Fibroblast of pulmonary artery (primary cell): ENCODE data around the gene PALD1.

Experiments used
- DNase-seq: peaks from one replicate; pipeline ENCODE4 v3.0.0-alpha.2; 2010; ENCODE audit warnings: low read depth
- H3K4me3 ChIP-seq: replicated peaks from 2 replicates; pipeline ENCODE4 v1.5.1; 2011; ENCODE audit warnings: low read depth, mild to moderate bottlenecking, control low read depth, low read length, moderate library complexity
- TF ChIP-seq, protein P1 (sequence below): IDR thresholded peaks from 2 replicates; pipeline ENCODE4 v1.5.1; 2011; ENCODE audit warnings: mild to moderate bottlenecking, control low read depth, low read length, inconsistent platforms; ENCODE audit errors: missing control alignments

PALD1 gene

DNA sequence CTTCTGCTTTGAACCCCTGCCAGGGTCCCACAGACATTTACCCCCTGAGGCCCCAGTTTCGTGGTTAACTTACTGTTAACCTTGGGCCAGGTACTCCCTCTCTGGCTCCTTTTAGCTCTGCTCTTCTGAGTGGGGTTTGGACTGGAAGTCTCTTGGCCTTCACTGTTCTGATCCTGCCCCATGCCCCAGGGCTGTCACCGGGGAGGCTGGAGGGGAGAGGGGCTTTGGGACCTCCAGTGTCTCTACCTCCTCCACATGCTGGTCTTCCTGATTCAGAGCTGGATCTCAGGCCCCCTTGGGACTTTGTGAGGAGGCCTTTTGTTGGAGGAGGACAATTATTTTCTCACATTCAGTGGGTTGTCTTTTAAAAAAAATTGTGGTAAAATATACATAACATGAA, 12.7 kb upstream of the PALD1 start:
- no peak overlapping the region for H3K4me3 ChIP-seq
- TF ChIP-seq, protein P1, sequence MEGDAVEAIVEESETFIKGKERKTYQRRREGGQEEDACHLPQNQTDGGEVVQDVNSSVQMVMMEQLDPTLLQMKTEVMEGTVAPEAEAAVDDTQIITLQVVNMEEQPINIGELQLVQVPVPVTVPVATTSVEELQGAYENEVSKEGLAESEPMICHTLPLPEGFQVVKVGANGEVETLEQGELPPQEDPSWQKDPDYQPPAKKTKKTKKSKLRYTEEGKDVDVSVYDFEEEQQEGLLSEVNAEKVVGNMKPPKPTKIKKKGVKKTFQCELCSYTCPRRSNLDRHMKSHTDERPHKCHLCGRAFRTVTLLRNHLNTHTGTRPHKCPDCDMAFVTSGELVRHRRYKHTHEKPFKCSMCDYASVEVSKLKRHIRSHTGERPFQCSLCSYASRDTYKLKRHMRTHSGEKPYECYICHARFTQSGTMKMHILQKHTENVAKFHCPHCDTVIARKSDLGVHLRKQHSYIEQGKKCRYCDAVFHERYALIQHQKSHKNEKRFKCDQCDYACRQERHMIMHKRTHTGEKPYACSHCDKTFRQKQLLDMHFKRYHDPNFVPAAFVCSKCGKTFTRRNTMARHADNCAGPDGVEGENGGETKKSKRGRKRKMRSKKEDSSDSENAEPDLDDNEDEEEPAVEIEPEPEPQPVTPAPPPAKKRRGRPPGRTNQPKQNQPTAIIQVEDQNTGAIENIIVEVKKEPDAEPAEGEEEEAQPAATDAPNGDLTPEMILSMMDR, result no peak
- DNase-seq, result no peak

DNA sequence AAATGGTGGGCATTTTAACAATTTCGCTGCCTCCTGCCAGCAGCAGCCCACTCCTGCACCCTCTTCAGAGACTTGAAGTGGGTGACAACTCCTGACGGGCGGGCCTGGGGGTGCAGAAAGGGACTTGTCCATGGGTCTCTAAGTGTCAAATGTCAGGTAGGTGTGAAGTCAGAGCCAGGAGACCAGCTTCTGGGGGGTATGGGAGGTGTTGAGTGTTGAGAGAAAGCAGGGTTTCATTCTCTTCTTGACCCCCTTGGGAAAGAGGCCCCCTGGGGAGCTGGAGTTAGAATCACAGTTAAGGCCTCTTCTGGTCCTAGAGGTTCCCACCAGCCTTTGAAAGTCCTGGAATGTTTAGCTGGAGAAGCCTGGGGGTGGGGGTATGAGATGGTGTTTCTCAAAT, 11.6 kb upstream of the PALD1 start:
- H3K4me3 ChIP-seq, result no peak overlapping the region
- DNase-seq, result no peak
- TF ChIP-seq, protein P1, result no peak

DNA sequence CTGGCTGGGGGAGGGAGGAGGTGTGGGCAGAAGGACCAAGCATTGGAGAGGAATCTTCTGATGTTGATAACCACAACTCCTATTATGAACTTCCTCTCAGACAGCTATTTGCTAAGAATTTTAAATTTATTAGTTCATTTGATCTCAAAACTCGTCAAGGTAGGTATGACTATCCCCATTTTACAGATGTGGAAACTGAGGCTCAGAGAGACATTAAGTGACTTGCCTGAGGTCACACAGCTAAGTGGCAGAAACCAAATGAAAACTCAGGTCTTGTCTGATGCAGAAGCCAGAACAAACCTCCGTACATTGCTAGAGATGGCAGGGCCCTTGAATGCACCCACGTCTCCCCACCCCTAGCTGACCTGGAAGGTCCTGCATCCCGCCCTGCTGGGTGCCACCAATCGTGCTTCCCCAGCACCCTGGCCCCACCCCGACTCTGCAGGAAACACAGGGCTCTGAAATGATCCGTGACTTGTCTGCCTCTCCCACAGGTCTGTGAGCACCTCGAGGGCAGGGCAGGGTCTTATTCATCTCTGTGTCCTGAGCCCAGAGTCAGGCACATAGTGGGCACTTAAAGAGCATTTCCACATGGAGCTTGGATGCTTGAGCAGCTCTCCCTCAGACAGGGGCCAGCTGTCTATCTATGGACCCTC, 5.6 kb upstream of the PALD1 start:
- TF ChIP-seq, protein P1, result no peak
- DNase-seq, result no peak
- no peak overlapping the region for H3K4me3 ChIP-seq

DNA sequence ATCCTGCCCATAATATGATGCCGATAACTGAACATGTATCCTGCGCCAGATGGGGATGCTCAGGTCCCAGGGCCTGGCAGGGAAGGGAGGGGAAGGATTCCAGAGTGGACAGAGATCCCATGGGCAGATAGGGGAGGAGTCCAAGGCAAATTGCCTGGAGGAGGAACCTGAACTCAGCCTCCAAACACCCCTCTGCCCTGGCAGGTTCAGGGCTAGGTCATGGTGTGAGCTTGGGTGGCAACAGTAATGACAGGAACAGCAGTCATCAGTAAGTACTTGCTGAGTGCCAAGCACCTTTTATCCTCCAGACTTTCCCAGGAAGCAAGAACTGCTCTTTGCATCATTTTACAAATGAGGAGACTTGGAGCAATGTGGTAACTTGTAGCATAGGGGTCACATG, 3.8 kb upstream of the PALD1 start:
- H3K4me3 ChIP-seq, result no peak overlapping the region
- no peak for DNase-seq
- TF ChIP-seq, protein P1, result no peak

DNA sequence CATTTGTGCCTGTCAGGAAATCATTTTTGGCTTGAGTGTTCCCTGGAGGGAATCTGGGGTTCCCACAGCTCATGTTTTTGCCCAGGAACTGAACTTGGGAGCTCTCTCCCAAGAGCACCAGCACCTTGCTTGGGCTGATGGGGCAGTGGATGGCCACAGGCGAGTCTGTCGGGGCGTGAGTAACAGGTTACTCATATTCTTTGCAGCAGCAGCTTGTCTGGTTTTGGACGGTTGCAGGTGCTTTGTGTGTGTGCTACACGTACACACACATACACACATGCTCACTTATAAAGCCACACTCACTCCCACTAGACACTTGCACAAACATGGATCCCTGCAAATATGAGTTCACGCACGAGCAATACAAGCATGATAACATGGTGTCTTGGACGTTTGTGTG, 2.9 kb upstream of the PALD1 start:
- H3K4me3 ChIP-seq, result no peak overlapping the region
- DNase-seq, result no peak
- TF ChIP-seq, protein P1, result no peak

DNA sequence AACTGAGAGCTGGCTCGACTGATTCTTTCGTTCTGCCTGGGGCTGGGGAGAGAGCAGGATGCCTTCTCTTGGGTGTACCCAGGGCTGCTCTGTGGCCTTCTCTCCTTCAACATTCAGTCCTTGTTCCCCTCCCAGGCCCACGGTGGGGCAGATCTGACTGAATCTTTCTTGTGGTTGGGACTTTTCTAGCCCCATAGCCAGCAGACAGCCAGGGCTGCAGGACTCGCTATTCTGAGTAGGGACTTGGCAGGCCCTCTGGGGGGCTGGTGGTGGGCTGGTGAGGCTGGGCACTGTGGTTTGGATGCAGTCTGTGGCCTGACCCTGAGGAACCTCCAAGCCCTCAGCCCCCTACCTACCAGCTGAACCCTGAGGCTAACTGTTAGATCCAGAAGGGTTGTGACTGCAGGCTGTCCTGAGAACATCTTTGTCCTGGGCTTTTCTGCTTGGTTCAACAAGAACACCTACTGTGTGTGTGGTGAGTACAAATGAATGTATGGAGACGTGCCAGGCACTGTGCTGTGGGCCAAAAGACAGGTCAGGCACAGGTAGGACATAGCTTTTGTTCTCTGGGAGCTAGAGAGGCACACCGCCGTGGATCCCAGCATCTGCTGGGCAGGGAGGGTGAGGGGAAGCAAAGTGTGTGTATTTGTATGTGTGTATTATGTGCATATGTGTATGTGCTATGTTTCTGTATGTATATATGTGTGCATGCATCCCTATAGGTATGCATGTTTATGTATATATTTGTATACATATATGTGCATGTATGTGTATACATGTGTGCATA, 2.1 kb upstream of the PALD1 start:
- TF ChIP-seq, protein P1, result no peak
- no peak for DNase-seq
- H3K4me3 ChIP-seq, result no peak overlapping the region

DNA sequence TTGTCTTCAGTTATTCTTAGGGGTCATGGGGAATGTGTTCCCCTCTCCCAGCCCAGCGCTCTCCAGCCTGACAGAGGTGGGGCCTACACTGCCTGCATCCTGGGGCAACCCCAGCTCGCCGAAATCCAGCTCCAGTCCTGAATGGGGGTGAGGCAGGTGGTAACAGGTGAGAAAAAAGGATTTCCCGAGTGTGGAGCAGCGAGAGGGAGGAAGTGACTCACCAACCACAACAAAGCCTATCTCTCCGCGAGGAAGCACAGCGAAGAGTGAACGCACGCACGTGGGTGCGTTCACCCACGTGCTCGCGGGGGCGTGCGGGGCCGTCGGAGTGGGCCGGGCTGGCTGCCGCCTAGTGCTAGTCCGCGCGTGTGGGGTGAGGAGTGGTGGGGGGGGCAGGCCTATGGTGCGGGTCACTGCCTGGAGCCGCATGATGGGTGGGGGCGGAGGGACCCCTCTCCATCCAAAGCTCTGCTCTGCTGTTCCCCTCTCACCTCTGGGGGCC, 855 bp upstream of the PALD1 start:
- peak; percentile 30 for DNase-seq
- no peak overlapping the region for H3K4me3 ChIP-seq

More for the DNA sequence above, 855 bp upstream of the PALD1 start:
- TF ChIP-seq, protein P1, result no peak
